Retina (tissue), 1 donor: Measurements from ENCODE around the gene MYPN.
A peak's percentile ranks its signal among the peaks of the same experiment; 100 is the strongest.
"Not testable (repeated sequence)": the region's sequence is repeated elsewhere in the genome, so short reads cannot be mapped to it uniquely, and the experiment has no call there.

Source experiments
- DNase-seq: peaks from one replicate; pipeline ENCODE4 v3.0.0-alpha.2; 2016

The MYPN gene

DNA sequence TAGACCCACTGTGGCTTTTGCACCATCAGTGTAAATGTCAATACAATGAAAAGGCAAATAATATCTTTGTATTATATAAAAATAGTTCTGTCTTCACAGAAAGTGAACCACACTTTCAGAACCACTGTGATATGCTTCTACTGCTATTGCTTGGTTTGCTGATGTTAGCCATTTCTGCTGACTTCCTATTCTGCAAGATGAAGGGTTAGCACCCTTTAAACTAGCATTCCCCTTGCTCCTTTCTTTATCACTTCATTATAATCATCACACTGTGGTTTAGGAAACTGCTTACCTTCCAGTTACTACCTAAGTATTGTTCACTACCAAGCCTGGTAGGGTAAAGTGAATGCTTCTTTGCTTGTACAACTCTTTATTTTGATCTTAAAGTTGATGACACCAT is 29.2 kb downstream of the MYPN start:
- DNase-seq: no peak

DNA sequence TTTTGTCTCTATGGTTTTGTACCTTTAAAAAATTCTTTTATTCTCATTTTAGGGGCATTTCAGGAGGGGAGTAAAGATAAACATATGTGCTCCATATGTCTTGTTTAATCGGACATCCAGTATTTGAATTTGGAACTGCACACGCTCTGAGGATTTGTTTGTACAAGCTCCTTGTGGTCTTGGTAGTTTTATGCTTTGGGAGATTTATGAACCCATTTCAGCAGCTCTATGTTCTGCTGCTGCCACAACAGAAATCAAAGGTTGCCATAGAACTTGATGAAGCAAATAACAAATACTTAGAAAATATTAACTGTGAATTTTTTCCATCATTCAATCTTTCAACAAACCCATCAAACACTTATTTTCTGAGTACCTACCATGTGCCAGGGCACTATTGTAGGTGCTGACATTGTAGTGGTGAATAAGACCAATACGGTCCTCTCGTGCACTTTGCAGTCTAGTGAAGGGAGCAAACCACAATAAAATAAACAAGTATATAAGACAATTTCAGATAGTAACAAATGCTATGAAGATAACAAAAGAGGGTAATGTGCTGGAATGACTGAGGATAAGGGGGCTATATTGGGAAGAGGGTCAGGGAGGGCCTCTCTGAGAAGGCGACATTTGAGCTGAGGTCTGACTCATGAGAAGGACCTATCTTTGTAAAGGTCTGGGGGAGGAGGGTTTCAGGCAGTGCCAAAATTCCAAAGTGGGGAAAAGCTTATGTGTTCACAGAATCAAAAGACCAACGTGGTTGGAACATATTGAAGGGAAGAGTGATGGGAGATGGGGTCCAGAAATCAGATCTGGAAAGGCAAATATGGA is 30.4 kb downstream of the MYPN start:
- no peak for DNase-seq

DNA sequence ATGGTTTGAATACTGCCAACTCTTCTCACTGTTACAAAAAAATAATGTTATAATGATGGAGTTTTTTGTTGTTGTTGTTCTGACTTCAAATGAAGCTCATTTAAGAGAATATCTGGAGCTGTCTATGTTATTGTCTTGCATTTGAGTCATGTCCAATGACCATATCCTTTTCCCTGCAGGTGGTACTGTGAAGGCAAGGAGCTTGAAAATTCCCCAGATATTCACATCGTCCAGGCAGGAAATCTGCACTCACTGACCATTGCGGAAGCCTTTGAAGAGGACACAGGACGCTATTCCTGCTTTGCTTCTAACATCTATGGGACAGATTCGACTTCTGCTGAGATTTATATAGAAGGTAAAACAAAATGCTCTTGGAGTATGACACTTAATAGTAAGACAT is 33.5 kb downstream of the MYPN start:
- DNase-seq: no peak

DNA sequence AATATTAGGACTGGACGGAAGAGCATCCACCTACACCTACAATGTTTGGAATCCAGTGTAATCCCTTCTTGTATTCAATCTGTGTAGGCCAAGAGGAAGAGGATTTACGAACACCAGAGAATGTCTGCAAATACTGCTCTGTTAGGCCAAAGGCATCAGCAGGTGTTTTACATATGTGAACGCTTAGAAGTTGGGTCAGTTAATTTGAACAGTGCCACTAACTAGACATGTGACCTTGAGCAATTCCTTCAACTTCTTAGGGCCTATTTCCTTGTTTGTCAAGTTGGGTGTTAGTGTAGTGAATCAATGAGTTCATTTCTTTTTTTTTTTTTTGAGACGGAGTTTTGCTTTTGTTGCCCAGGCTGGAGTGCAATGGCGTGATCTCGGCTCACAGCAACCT is 35.4 kb downstream of the MYPN start:
- DNase-seq: no peak

DNA sequence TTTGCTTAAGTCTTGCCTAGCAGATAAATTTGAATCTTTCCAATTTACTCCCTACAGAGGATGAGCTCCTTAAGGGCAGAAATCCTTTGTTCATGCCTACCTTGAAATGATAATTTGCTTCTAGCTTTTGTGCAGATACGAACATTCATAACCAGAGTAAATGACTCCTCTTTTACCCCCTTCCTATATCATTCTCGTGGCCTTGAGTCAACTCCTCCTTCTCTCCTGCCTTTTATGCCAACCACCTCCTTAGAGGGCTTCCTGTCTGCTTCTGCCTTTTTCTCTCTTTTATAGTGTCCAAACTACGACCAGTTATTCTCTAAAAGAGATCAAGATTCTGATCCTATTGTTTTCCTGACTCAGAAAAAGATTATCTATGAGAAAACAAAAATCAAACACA is 36.4 kb downstream of the MYPN start:
- DNase-seq: no peak

DNA sequence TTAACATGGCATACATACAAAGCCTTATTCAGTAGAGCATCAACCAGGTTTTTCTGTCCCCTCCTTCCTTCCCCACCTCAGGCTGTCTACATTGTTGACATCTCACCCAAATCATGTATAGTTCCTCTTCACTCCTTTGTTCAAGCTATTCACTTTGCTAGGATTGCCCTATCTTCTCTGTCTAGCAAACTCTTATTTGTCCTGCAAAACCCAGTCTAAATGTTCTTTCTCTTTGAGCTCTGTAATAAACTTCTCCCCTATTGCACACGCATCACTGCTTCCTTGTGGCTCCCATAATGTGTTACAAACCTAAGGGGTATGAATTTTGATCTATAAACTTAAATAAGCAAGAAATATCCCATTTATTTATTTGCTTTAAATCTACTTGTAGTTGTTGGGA is 36.8 kb downstream of the MYPN start:
- no peak for DNase-seq

DNA sequence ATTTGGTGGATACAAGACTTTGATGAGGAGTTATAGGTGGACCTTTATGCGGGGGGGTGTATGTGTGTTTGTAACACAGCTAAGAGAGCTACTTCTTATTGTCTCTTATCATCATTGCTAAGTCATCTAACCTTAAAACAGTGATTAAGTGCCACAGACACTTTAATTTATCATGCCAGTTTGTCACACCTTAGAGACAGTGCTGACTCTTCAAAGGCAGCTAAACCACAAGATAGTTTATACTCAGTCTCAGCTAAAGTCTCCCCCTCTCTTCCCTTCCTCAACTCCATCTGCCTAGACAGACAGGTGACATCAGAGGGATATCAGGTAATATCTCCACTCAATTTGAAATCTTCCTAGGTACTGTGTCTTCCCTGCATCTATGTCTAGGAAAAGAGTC is 42.2 kb downstream of the MYPN start:
- DNase-seq: no peak

DNA sequence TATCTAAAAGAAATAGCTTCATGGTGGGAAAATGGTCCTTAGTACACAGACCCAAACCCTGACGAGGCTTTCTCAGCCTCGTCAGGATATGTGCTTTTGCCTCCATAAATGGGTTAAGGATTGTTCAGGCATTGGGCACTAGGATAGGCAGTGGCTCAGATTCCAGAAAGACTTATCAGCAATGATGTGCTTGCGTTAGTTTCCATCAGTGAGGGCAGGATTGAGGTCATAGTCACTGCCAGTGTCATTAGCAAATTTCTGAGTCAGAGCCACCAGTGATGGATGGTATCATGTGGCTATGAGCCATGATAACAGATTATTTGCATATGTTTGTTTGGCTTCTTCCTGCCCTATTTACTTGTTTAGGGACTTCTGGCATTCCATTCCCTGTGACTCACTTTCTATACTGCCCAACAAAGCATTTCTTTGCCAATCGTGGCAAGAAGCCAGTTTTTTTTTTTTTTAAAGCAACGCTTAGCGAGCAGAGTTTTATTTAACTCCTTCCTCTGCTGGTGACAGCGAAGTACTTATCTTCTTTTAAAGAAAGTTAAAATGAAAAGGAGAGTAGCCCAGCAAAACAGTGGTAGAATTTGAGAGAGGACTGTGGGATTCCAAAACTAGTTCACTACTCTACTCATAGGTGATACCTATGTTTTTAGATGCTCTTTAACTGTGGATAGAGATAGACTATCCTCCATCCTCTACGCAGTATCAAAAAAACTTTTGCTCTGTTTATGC is 44.4 kb downstream of the MYPN start:
- peak; percentile 16 for DNase-seq

DNA sequence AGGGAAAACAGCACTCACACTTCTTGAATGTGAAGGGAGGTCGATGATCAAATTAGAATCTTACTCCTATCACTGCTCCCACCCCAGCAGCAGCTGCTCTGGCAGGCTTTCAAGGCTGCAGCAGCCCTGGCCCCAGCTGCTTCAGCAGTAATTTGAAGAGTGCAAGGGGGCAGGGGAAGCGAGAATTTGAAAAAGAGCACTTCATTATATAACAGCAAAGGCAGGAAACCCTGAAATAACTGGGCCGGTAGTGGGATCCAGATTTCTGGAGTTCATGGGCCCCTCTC is 44.9 kb downstream of the MYPN start:
- peak; percentile 26 for DNase-seq

DNA sequence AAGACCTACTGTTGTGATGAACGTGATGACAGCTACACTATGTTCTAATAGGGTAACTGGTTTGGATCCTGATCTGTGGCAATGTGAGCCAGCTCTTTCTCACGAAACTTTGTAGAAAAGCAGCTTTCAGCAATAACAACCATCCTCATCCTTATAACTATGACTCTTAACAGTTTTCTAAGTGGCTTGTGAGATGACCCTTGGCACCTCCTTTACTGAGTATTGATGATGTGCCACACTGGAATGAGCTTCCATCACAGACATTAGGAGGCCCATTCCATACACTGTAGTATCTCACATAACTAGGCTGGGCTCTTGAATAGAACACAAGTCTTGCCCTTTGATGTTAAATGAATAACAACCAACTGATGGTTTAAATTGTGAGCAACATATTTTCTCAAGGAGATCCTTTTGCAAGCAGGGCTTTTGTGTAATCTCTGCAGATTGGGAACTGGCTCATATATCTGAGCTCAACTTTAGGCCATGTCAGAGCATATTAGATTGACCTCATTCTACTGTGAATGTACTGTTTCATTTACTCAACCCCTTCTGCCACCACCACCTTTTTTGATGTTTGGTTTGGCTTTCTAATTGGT is 46.4 kb downstream of the MYPN start:
- DNase-seq: no peak

DNA sequence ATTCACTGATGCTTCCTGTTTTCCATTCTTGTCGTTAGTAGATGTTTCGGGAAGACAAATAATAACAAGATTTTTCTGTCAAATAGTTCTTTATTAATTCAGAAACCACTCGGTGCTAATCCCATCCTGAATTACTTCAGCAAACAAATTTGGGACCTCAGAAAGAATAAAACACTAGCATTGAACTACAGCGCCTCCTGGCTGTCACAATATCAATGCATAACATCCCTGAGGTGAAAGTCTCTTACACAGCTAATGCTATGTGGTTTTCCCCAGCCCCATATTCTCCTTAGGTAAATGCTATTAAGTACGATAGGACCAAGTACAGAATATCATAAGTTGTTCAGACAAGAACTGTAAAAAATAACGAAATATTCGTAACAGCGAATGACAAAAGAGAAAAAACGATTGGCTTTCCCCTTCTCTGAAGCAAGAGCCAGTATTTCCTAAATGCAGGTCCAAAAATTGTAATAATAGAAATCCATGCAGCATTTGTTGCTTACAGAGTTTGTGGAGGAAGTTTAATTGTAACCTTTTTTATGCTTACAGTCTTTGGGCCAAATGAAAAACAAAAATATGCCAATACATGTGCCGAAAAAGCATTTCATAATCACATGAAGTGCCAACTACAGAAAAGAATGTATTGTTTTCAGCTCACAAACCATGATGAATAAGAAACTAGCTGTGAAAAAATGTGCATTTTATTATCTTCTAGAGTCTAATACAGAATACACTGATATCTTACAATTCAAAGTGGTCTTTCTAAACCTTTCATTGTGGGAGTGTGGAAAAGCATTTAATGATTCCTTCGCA is 47.3 kb downstream of the MYPN start:
- DNase-seq: peak; percentile 30

DNA sequence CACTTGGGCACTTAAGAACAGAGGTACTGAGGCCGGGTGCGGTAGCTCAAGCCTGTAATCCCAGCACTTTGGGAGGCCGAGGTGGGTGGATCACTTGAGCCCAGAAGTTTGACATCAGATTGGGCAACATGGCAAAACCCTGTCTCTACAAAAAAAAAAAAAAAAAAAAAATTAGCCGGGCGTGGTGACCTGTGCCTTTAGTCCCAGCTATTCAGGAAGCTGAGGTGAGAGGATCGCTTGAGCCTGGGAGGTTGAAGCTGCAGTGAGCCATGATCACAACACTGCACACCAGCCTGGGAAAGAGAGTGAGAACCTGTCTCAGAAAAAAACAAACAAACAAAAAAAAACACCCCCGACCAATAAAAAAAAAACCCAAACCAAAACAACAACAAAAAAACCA is 48.2 kb downstream of the MYPN start:
- DNase-seq: not testable (repeated sequence)

DNA sequence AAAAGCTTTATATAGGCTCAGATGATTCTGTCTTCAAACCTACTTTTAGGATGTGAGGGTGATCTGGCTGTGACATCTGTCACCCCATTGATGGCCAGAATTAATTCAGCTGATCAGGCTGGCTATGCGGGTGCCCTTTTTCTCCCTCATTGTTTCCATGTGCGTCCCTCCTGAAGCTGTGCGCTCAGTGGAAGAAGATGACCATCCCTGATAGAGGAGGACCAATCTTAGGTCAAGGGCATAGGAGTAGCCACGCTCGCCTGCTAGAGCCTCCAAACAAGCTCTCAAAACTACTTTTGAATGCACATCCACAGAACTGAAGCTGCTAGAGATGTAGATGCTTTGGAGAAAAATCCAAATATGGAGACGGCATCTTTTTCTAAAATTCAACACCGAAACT is 48.7 kb downstream of the MYPN start:
- DNase-seq: no peak

DNA sequence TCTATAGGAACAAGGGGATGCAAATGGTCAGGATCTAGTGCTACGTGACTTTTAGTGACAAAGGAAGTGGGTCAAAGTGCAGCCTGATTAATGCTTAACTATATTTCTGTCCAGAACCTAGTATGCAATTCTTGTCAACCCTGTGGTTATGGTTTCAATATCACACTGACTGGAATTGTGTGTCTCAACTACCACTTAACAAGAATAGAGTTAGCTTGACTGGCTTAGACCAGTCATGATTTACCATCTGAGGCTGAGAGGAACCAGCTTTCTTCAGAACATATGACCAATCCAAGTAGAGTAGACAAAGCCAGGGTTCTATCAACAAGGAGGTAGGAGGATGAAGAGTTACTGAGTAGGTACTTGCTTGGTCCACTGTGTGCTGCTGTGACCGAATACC is 54.4 kb downstream of the MYPN start:
- DNase-seq: no peak

DNA sequence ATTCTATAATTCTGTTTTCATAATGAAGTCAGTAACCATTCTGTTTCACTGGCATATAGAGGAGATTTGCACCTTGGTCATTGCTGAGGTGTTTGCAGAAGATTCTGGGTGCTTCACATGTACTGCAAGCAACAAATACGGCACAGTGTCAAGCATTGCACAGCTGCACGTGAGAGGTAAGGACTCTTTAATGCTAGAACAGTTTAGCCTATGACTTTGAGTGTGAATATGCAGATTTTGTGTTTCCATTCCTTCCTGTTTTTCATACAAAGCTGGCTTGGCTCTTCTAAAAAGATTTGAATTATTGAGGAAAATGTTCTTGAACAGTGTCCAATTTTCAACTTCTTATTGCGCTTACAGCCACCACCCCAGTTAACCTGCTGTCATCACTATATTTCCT is 56.4 kb downstream of the MYPN start:
- DNase-seq: no peak

DNA sequence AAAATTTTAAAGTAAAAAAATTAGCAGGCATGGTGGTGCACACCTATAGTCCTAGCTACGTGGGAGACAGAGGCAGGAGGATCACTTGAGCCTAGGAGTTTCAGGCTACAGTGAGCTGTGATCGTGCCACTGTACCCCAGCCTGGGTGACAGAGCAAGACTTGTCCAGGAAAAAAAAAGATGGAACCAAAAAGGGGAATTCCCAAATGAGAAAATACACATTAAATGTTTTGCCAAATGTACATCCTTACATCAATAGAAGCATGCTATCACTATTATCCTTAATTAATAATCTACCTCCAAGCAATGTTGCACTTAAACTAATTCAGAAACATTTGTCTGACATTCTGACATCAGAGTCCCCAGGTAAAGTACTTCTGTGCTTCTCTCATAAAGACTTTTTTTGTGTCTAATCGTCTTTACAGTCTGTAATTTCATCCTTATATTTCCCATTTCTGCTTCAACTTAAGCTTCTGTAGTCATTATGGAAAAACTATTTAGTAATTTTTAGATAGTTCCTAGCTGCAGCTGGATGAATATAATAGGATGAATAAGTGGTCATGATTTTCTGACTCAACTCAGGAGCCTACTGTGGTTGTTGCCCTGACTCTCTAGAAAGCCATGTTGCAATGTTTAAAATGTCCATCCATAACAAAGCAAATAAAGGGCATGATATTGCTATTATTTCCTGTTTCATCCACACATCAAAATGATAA is 57.7 kb downstream of the MYPN start:
- DNase-seq: no peak

DNA sequence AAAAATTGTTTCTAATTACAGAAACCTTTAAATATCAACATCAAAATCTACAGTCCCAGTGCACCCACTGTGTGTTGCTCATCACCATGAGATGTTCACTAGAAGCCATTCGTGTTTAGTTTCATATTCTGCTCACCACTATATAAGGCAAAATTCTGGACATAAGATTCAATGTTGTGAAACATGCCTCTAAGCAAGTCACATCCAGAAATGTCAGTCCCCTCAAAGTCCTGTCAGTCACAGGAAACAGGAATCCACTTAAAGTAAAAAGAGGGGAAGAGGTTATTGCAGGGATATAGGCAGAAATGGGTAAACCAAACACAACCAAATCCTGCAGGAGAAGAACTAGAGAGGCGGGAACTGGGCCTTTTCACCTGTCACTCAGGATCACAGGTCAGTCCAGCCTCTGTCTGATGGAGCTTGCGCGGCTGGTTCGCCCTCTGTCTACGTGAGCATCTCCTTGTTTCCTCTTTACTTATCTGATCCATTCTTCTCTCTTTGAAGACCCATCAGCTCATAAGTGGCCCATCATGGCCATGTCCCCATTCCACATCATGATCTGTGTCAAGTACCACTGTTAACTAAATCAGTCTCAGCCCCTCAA is 58.4 kb downstream of the MYPN start:
- no peak for DNase-seq

DNA sequence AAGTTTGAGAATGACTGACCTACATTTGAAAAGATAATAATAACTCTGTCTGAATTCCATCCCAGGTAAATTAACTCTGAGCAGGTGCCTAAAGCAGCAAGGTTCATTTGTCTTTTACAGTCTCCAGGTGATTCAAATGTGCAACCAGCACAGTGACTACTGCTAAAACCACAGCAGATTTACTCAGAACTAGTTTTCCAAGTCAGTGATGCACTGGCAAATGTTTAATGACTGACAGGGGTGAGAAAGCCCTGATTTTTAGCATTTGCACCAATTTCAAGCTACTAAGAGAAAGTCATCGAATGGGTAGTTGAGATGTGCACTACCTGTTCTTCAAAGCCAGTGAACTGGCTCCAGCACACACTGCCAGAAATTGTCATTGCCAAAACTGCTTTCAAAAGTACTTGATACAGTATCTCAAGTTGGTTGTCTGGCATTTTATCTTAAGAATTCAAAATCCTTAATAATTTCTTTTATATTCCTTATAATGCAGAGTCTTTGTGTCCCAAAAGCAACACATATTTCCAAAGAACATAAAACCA is 62.3 kb downstream of the MYPN start:
- DNase-seq: no peak

DNA sequence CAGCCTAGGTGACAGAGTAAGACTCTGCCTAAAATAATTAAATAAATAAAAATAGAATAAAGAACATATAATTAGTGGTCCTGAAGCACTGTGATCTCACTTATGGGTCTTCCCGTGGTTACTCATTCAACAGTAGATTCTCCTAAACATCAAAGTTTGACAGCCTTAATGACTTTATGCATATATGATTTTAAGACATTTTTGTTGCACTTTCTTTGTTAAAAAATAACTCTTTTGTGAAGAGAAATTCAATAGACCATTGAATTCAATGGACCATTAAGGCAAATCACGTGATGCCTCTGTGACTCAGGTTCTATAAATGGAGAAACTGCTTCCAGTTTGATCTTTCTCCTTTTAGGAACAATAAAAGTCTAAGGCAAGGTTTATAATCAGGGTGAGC is 63.0 kb downstream of the MYPN start:
- DNase-seq: no peak

DNA sequence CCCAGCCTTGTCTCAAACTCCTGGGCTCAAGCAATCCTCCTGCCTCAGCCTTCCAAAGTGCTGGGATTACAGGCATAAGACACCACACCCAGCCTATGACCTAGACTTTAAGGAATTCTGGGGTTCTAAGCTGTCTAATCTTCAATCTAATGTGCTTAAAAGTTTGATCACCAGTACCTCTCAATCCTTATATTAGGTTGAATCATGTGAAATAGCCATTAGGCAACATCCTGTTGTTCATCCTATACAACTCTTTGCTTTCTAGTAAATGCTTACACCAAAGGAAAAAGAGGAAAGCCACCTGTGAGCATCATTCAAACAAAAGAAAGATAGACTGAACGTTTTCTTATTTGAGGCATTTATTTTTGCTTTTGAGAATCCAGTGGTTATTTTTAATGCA is 66.7 kb downstream of the MYPN start:
- DNase-seq: no peak

DNA sequence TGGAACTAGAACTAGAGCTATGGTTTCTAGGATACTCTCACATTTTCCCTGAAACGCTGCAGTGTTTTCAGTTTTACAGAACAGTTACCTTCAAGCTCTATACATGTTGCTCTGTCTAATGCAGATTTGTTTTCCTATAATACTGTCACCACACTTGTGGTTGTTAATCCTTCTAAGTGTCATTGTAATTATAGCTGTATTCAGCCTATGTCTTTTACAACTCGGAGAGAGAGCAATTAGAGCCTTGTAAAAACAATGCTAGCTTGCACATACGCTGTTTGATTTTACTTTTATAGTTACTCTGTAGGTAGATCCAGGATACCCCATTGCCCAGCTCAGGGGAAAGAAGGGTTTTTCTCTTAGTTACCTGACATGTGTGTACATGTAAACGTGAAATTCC is 67.5 kb downstream of the MYPN start:
- DNase-seq: no peak

DNA sequence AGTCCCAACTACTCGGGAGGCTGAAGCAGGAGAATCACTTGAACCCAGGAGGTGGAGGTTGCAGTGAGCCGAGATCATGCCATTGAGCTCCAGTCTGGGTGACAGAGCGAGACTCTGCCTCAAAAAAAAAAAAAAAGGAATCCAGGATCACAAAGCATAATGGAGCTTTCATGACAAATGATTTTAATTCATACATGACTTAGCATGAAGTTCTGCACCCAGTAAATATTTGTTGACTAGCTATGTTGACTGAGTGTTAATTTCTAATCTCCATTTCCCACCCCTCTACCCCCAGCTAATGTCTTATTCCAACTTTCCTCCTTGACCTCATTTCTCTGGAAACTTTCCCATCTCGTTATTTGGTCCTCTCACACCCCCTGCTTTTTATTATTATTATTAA is 69.3 kb downstream of the MYPN start:
- DNase-seq: no peak
